ENCODE results near the gene RNU6-1.

RNU6-1 gene

DNA sequence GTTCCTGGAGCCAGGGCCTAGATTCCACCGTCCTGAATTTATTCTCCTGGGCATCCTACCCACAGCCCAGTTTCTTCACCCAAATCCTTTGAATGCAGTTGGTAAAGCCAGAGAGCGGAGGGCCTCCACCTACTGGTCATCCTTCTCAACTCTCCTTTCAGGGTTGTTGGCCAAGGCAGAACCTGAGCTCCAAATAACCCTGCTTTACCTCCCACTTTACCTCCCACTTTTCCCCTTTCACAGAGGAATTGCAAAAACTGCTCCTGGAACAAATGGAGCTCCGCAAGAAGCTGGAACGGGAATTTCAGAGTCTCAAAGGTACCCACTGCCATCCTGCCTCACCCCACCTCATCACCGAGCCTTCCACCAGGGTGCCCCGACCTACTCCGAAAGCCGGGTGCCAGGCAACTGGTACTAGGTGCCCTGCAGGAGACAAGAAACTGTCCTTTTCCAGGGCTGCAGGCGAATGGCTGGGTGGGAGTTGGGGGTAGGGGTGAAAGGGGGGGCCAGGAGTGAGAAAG is 7.8 kb downstream of the RNU6-1 start:
- peak in 1 of 2 experiments; percentile 58 for DNase-seq (ENCODE audit: low read depth in 1 of 2, low spot score in 1 of 2)
- H3K4me3 ChIP-seq (replicated peaks; ENCODE audit: insufficient read depth, low read length) = no peak overlapping the region
- H3K27me3 ChIP-seq (ENCODE audit: insufficient read depth, poor library complexity, severe bottlenecking) = peaks cover 16% of the 10 kb centered on the region
- H3K27ac ChIP-seq (replicated peaks) = no peak overlapping the region
- TF ChIP-seq GABPA (IDR thresholded peaks at IDR 0.05; ENCODE audit: low read depth) = no peak
- no peak for TF ChIP-seq SPI1 (IDR thresholded peaks at IDR 0.05; ENCODE audit: borderline replicate concordance, low read depth)
- TF ChIP-seq, protein P1, sequence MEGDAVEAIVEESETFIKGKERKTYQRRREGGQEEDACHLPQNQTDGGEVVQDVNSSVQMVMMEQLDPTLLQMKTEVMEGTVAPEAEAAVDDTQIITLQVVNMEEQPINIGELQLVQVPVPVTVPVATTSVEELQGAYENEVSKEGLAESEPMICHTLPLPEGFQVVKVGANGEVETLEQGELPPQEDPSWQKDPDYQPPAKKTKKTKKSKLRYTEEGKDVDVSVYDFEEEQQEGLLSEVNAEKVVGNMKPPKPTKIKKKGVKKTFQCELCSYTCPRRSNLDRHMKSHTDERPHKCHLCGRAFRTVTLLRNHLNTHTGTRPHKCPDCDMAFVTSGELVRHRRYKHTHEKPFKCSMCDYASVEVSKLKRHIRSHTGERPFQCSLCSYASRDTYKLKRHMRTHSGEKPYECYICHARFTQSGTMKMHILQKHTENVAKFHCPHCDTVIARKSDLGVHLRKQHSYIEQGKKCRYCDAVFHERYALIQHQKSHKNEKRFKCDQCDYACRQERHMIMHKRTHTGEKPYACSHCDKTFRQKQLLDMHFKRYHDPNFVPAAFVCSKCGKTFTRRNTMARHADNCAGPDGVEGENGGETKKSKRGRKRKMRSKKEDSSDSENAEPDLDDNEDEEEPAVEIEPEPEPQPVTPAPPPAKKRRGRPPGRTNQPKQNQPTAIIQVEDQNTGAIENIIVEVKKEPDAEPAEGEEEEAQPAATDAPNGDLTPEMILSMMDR (IDR thresholded peaks at IDR 0.05; ENCODE audit: insufficient read depth, low read length) = no peak
- no peak for TF ChIP-seq POLR2AphosphoS5 (IDR thresholded peaks at IDR 0.05; ENCODE audit: low read depth)
- TF ChIP-seq, protein P2, sequence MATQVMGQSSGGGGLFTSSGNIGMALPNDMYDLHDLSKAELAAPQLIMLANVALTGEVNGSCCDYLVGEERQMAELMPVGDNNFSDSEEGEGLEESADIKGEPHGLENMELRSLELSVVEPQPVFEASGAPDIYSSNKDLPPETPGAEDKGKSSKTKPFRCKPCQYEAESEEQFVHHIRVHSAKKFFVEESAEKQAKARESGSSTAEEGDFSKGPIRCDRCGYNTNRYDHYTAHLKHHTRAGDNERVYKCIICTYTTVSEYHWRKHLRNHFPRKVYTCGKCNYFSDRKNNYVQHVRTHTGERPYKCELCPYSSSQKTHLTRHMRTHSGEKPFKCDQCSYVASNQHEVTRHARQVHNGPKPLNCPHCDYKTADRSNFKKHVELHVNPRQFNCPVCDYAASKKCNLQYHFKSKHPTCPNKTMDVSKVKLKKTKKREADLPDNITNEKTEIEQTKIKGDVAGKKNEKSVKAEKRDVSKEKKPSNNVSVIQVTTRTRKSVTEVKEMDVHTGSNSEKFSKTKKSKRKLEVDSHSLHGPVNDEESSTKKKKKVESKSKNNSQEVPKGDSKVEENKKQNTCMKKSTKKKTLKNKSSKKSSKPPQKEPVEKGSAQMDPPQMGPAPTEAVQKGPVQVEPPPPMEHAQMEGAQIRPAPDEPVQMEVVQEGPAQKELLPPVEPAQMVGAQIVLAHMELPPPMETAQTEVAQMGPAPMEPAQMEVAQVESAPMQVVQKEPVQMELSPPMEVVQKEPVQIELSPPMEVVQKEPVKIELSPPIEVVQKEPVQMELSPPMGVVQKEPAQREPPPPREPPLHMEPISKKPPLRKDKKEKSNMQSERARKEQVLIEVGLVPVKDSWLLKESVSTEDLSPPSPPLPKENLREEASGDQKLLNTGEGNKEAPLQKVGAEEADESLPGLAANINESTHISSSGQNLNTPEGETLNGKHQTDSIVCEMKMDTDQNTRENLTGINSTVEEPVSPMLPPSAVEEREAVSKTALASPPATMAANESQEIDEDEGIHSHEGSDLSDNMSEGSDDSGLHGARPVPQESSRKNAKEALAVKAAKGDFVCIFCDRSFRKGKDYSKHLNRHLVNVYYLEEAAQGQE (IDR thresholded peaks at IDR 0.05; ENCODE audit: insufficient replicate concordance, low read depth) = no peak

DNA sequence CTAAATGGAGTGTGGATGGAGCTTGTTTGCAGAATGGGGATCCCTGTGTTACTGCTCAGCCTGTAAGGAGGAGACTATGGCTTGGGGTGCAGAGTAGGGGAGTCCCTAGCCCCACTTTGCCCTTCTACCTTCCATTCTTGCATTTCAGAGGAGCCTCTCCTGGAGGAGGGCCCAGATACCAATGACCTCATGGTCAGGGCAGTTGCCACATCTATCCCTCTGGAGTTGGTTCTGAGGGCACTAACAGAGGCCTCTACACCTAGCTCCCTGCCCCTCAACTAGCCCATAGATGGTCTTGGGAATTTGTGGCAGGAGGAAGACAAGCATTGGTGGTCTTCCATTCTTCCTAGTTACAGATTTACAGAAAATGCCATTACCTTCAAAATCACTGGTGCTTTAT is 8.5 kb downstream of the RNU6-1 start:
- H3K4me3 ChIP-seq (replicated peaks; ENCODE audit: insufficient read depth, low read length) = no peak overlapping the region
- H3K27ac ChIP-seq (replicated peaks) = no peak overlapping the region
- DNase-seq (ENCODE audit: low read depth in 1 of 2, low spot score in 1 of 2) = no peak
- TF ChIP-seq SPI1 (IDR thresholded peaks at IDR 0.05; ENCODE audit: borderline replicate concordance, low read depth) = no peak
- no peak for TF ChIP-seq GABPA (IDR thresholded peaks at IDR 0.05; ENCODE audit: low read depth)
- no peak for TF ChIP-seq POLR2AphosphoS5 (IDR thresholded peaks at IDR 0.05; ENCODE audit: low read depth)
- TF ChIP-seq, protein P1 (IDR thresholded peaks at IDR 0.05; ENCODE audit: insufficient read depth, low read length) = no peak
- TF ChIP-seq, protein P2 (IDR thresholded peaks at IDR 0.05; ENCODE audit: insufficient replicate concordance, low read depth) = no peak
- peaks cover 20% of the 10 kb centered on the region for H3K27me3 ChIP-seq (ENCODE audit: insufficient read depth, poor library complexity, severe bottlenecking)

DNA sequence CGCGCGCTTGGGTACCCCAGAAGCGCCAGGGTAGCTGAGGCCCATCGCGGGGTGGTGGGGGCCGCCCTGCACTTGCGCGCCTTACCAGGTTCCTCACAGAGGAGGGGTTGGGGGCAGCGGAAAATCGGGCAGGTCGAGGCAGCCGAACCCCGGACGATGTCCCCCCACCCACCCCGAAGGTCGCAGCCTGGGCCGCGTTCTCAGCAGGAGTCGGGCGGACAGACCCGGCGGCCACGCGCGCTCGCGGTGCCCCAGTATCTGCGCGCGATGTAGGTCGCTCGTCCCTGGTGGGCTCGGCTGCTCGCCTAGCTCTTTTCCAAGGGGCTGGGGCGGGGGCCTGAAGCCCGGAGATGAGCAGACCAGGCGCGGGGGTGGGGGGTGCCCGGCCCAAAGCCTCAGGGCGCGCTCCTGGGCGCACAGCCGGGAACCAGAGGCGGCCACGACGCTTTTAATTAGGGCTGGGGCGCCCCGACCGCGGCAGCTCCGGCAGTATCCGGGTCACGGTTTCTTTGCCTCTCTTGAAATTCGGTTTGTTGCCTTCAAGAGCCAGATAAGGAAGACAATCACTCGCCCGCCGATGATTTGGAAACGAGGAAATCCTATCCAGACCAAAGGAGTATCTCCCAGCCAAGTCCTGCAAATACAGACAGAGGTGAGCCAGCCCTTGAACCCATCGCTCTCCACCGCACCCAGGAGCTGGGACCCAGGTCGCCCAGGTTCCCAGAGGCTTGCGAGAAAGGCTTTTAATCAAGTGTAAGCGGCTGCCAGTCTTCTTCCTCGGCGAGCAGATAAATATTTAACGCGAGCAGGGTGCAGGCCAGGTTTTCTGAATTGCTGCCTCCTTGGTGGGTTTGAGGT is 10.0 kb downstream of the RNU6-1 start:
- TF ChIP-seq GABPA (IDR thresholded peaks at IDR 0.05; ENCODE audit: low read depth) = no peak
- TF ChIP-seq SPI1 (IDR thresholded peaks at IDR 0.05; ENCODE audit: borderline replicate concordance, low read depth) = no peak
- TF ChIP-seq, protein P2 (IDR thresholded peaks at IDR 0.05; ENCODE audit: insufficient replicate concordance, low read depth) = no peak
- TF ChIP-seq, protein P1 (IDR thresholded peaks at IDR 0.05; ENCODE audit: insufficient read depth, low read length) = no peak
- TF ChIP-seq POLR2AphosphoS5 (IDR thresholded peaks at IDR 0.05; ENCODE audit: low read depth) = no peak
- H3K4me3 ChIP-seq (replicated peaks; ENCODE audit: insufficient read depth, low read length) = no peak overlapping the region
- DNase-seq (ENCODE audit: low read depth in 1 of 2, low spot score in 1 of 2) = no peak
- peaks cover 33% of the 10 kb centered on the region for H3K27me3 ChIP-seq (ENCODE audit: insufficient read depth, poor library complexity, severe bottlenecking)
- no peak overlapping the region for H3K27ac ChIP-seq (replicated peaks)
